Esophagus muscularis mucosa (tissue), 4 donors: Measurements from ENCODE around the gene LRRC52.

Experiments
- EP300 ChIP-seq: sonication (generic); formaldehyde crosslinking; IDR thresholded peaks from one replicate; pipeline ENCODE4 v1.6.1; 2017; ENCODE audit warnings: antibody characterized with exemption
- POLR2AphosphoS5 ChIP-seq, 2 donors: sonication (generic); formaldehyde crosslinking; IDR thresholded peaks; one replicate each; pipeline ENCODE4 v1.6.1; 2017; ENCODE audit warnings: antibody characterized with exemption in 2 of 2
- TF ChIP-seq, protein P1 (sequence below), 3 experiments: fragments of 200-600 bp in 2 of 3; fragments of 450-650 bp in 1 of 3; sonication (generic) in 2 of 3; IDR thresholded peaks; one replicate each; pipeline ENCODE4 v1.5.1; 2017 to 2019; ENCODE audit warnings: antibody characterized with exemption in 3 of 3, mild to moderate bottlenecking in 2 of 3, moderate library complexity in 1 of 3

- TF ChIP-seq, protein P1, sequence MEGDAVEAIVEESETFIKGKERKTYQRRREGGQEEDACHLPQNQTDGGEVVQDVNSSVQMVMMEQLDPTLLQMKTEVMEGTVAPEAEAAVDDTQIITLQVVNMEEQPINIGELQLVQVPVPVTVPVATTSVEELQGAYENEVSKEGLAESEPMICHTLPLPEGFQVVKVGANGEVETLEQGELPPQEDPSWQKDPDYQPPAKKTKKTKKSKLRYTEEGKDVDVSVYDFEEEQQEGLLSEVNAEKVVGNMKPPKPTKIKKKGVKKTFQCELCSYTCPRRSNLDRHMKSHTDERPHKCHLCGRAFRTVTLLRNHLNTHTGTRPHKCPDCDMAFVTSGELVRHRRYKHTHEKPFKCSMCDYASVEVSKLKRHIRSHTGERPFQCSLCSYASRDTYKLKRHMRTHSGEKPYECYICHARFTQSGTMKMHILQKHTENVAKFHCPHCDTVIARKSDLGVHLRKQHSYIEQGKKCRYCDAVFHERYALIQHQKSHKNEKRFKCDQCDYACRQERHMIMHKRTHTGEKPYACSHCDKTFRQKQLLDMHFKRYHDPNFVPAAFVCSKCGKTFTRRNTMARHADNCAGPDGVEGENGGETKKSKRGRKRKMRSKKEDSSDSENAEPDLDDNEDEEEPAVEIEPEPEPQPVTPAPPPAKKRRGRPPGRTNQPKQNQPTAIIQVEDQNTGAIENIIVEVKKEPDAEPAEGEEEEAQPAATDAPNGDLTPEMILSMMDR (IDR thresholded peaks at IDR 0.05) = no peak
- TF ChIP-seq EP300 (no peak), POLR2AphosphoS5 (IDR thresholded peaks at IDR 0.05) (no peak)
Observed at GRCh38 chr1:165497069-165498013, 46.5 kb upstream of the LRRC52 start.
